Activated CD8-positive, alpha-beta T cell treated with anti-CD3 and anti-CD28 coated beads, Interleukin-2, amount 10 ng/mL, durations not matched to agents 7 days and 5 days (primary cell): ENCODE results near the gene MIPOL1. TPM values are rescaled to one million over a fixed set of nuclear protein-coding genes. Genes with fewer than 3 reads are reported as not detected.

ENCODE experiments used
- ATAC-seq: fragments of 150-1000 bp; cut with Tn5 transposase; one replicate; pipeline ENCODE4 v1.10.0; 2021; ENCODE audit warnings: moderate library complexity
- CTCF ChIA-PET: fragments of 350-600 bp; sonication (Branson Sonifier 250); formaldehyde crosslinking; loops from one replicate; lab custom pipeline; 2021; ENCODE audit warnings: antibody characterized with exemption; lab: Charles Lee
- POLR2A ChIA-PET: fragments of 350-600 bp; sonication (Branson Sonifier 250); formaldehyde crosslinking; loops from one replicate; lab custom pipeline; 2021; ENCODE audit warnings: antibody characterized with exemption; lab: Charles Lee
- DNase-seq: peaks from one replicate; pipeline ENCODE4 v3.0.0-alpha.2; 2020
- H3K27ac Mint-ChIP-seq: one replicate; pipeline ENCODE4 v1.8.0; 2021; ENCODE audit warnings: mild to moderate bottlenecking, mixed read lengths
- H3K27me3 Mint-ChIP-seq: one replicate; pipeline ENCODE4 v1.8.0; 2021; ENCODE audit warnings: low read depth, mixed read lengths
- H3K36me3 Mint-ChIP-seq: one replicate; pipeline ENCODE4 v1.8.0; 2021; ENCODE audit warnings: low read depth, mixed read lengths
- H3K4me1 Mint-ChIP-seq: one replicate; pipeline ENCODE4 v1.8.0; 2021; ENCODE audit warnings: low read depth, mixed read lengths
- H3K4me3 Mint-ChIP-seq: one replicate; pipeline ENCODE4 v1.8.0; 2021; ENCODE audit warnings: mild to moderate bottlenecking, mixed read lengths
- H3K9me3 Mint-ChIP-seq: one replicate; pipeline ENCODE4 v1.8.0; 2022; ENCODE audit warnings: mixed read lengths; ENCODE audit not compliant: insufficient read depth
- total RNA-seq, 2 experiments: library from RNA; stranded (reverse); gene quantifications; one replicate each; pipeline ENCODE4 v1.2.3, GENCODE V29; 2021

MIPOL1 gene
- total RNA-seq, 2 experiments from 2014 or later = not detected

- Mint-ChIP-seq H3K9me3 (no peaks in the 10 kb centered on the region), H3K4me3 (no peak overlapping the region), H3K36me3 (no peaks in the 10 kb centered on the region), H3K27me3 (no peaks in the 10 kb centered on the region), H3K27ac (no peak overlapping the region), H3K4me1 (no peaks in the 10 kb centered on the region)
- DNase-seq (no peak), ATAC-seq (no peak)
- POLR2A ChIA-PET = no interaction called here
- CTCF ChIA-PET = interaction anchor here (0.8 to 2.5 kb wide), 5 partner anchors 8 to 628 kb away, joined by 3 to 20 read pairs (median 6); no protein-coding TSS in a partner anchor
Observed at GRCh38 chr14:37246427-37246829, 48.7 kb downstream of the MIPOL1 start.

- Mint-ChIP-seq H3K36me3 (no peaks in the 10 kb centered on the region), H3K4me1 (no peaks in the 10 kb centered on the region), H3K9me3 (no peaks in the 10 kb centered on the region), H3K4me3 (no peak overlapping the region), H3K27me3 (no peaks in the 10 kb centered on the region), H3K27ac (no peak overlapping the region)
- ChIA-PET POLR2A (no interaction called here), CTCF (no interaction called here)
- ATAC-seq = no peak
- no peak for DNase-seq
Observed at GRCh38 chr14:37247791-37248461, 50.2 kb downstream of the MIPOL1 start.

- no peak overlapping the region for H3K4me3 Mint-ChIP-seq
- H3K27ac Mint-ChIP-seq = no peak overlapping the region
- no peaks in the 10 kb centered on the region for H3K9me3 Mint-ChIP-seq
- H3K27me3 Mint-ChIP-seq = no peaks in the 10 kb centered on the region
- DNase-seq = no peak
- no peak for ATAC-seq
- POLR2A ChIA-PET = no interaction called here
- CTCF ChIA-PET = no interaction called here
- H3K36me3 Mint-ChIP-seq = no peaks in the 10 kb centered on the region
- no peaks in the 10 kb centered on the region for H3K4me1 Mint-ChIP-seq
Observed at GRCh38 chr14:37251775-37252174, 54.0 kb downstream of the MIPOL1 start.

- Mint-ChIP-seq H3K4me1 (no peaks in the 10 kb centered on the region), H3K9me3 (no peaks in the 10 kb centered on the region), H3K4me3 (no peak overlapping the region), H3K27me3 (no peaks in the 10 kb centered on the region), H3K27ac (no peak overlapping the region), H3K36me3 (no peaks in the 10 kb centered on the region)
- ATAC-seq = no peak
- ChIA-PET CTCF (interaction anchor here (0.8 kb wide), 1 partner anchor 622 kb away, joined by 3 read pairs; no protein-coding TSS in a partner anchor), POLR2A (no interaction called here)
- DNase-seq = no peak
Observed at GRCh38 chr14:37252434-37252833, 54.7 kb downstream of the MIPOL1 start.

GRCh38 chr14:37253905-37254304 lies 56.2 kb downstream of the MIPOL1 start:
- ATAC-seq = no peak
- DNase-seq = no peak
- no peak overlapping the region for H3K4me3 Mint-ChIP-seq
- no peak overlapping the region for H3K27ac Mint-ChIP-seq
- no peaks in the 10 kb centered on the region for H3K36me3 Mint-ChIP-seq
- CTCF ChIA-PET = interaction anchor here (1.4 kb wide), 1 partner anchor 8 kb away, joined by 4 read pairs; no protein-coding TSS in a partner anchor
- no peaks in the 10 kb centered on the region for H3K27me3 Mint-ChIP-seq
- POLR2A ChIA-PET = no interaction called here
- no peaks in the 10 kb centered on the region for H3K4me1 Mint-ChIP-seq
- H3K9me3 Mint-ChIP-seq = no peaks in the 10 kb centered on the region

- H3K9me3 Mint-ChIP-seq = no peaks in the 10 kb centered on the region
- no peak overlapping the region for H3K4me3 Mint-ChIP-seq
- H3K36me3 Mint-ChIP-seq = no peaks in the 10 kb centered on the region
- DNase-seq (no peak), ATAC-seq (no peak)
- no peaks in the 10 kb centered on the region for H3K4me1 Mint-ChIP-seq
- H3K27me3 Mint-ChIP-seq = no peaks in the 10 kb centered on the region
- ChIA-PET CTCF (interaction anchor here (1.4 kb wide), 1 partner anchor 9 kb away, joined by 4 read pairs; no protein-coding TSS in a partner anchor), POLR2A (no interaction called here)
- no peak overlapping the region for H3K27ac Mint-ChIP-seq
Observed at GRCh38 chr14:37254411-37254947, 56.7 kb downstream of the MIPOL1 start.

GRCh38 chr14:37257501-37258070 lies 59.8 kb downstream of the MIPOL1 start:
- ChIA-PET POLR2A (no interaction called here), CTCF (interaction anchor here (1.0 kb wide), 1 partner anchor 617 kb away, joined by 4 read pairs; no protein-coding TSS in a partner anchor)
- no peaks in the 10 kb centered on the region for H3K36me3 Mint-ChIP-seq
- no peak overlapping the region for H3K4me3 Mint-ChIP-seq
- no peak overlapping the region for H3K27ac Mint-ChIP-seq
- no peak for DNase-seq
- no peaks in the 10 kb centered on the region for H3K9me3 Mint-ChIP-seq
- no peaks in the 10 kb centered on the region for H3K4me1 Mint-ChIP-seq
- no peaks in the 10 kb centered on the region for H3K27me3 Mint-ChIP-seq
- ATAC-seq = no peak

- ChIA-PET POLR2A (interaction anchor here (0.6 kb wide), 1 partner anchor 1901 kb away, joined by 3 read pairs; no protein-coding TSS in a partner anchor), CTCF (no interaction called here)
- H3K9me3 Mint-ChIP-seq = no peaks in the 10 kb centered on the region
- H3K4me1 Mint-ChIP-seq = no peaks in the 10 kb centered on the region
- ATAC-seq (no peak), DNase-seq (no peak)
- H3K27ac Mint-ChIP-seq = no peak overlapping the region
- H3K36me3 Mint-ChIP-seq = no peaks in the 10 kb centered on the region
- no peak overlapping the region for H3K4me3 Mint-ChIP-seq
- H3K27me3 Mint-ChIP-seq = no peaks in the 10 kb centered on the region
Observed at GRCh38 chr14:37262649-37263048, 64.9 kb downstream of the MIPOL1 start.

GRCh38 chr14:37263656-37264236 lies 66.0 kb downstream of the MIPOL1 start:
- ChIA-PET POLR2A (no interaction called here), CTCF (no interaction called here)
- ATAC-seq (no peak), DNase-seq (no peak)
- Mint-ChIP-seq H3K36me3 (no peaks in the 10 kb centered on the region), H3K4me3 (no peak overlapping the region), H3K4me1 (no peaks in the 10 kb centered on the region), H3K9me3 (no peaks in the 10 kb centered on the region), H3K27me3 (no peaks in the 10 kb centered on the region), H3K27ac (no peak overlapping the region)

- DNase-seq (no peak), ATAC-seq (no peak)
- H3K27me3 Mint-ChIP-seq = no peaks in the 10 kb centered on the region
- H3K4me1 Mint-ChIP-seq = no peaks in the 10 kb centered on the region
- H3K27ac Mint-ChIP-seq = no peak overlapping the region
- no peak overlapping the region for H3K4me3 Mint-ChIP-seq
- no peaks in the 10 kb centered on the region for H3K9me3 Mint-ChIP-seq
- H3K36me3 Mint-ChIP-seq = no peaks in the 10 kb centered on the region
- ChIA-PET POLR2A (no interaction called here), CTCF (no interaction called here)
Observed at GRCh38 chr14:37268788-37269187, 71.1 kb downstream of the MIPOL1 start.

- DNase-seq (no peak), ATAC-seq (no peak)
- CTCF ChIA-PET = no interaction called here
- Mint-ChIP-seq H3K27ac (no peak overlapping the region), H3K4me3 (no peak overlapping the region), H3K4me1 (no peaks in the 10 kb centered on the region), H3K9me3 (no peaks in the 10 kb centered on the region), H3K36me3 (no peaks in the 10 kb centered on the region), H3K27me3 (no peaks in the 10 kb centered on the region)
- POLR2A ChIA-PET = no interaction called here
Observed at GRCh38 chr14:37270629-37271028, 72.9 kb downstream of the MIPOL1 start.

- H3K27me3 Mint-ChIP-seq = no peaks in the 10 kb centered on the region
- ATAC-seq (no peak), DNase-seq (no peak)
- no peaks in the 10 kb centered on the region for H3K9me3 Mint-ChIP-seq
- no peaks in the 10 kb centered on the region for H3K36me3 Mint-ChIP-seq
- no peak overlapping the region for H3K4me3 Mint-ChIP-seq
- no peaks in the 10 kb centered on the region for H3K4me1 Mint-ChIP-seq
- H3K27ac Mint-ChIP-seq = no peak overlapping the region
- CTCF ChIA-PET = no interaction called here
- POLR2A ChIA-PET = no interaction called here
Observed at GRCh38 chr14:37272569-37272968, 74.8 kb downstream of the MIPOL1 start.
